Naive thymus-derived CD8-positive, alpha-beta T cell (primary cell): Measurements from ENCODE around the gene AP1M1. TPM values are rescaled to one million over a fixed set of nuclear protein-coding genes. Genes with fewer than 3 reads are reported as not detected.

Source experiments
- ATAC-seq, 2 donors: fragments of 150-1000 bp; cut with Tn5 transposase in 1 of 2; sonication (Bioruptor Pico), chemical (Tn5 transposase) in 1 of 2; 1 replicate in 1 of 2; 2 replicates in 1 of 2; pipeline ENCODE4 v1.10.0; 2021; ENCODE audit warnings: mild to moderate bottlenecking in 2 of 2, moderate library complexity in 2 of 2
- POLR2A ChIA-PET: fragments of 350-600 bp; sonication (Branson Sonifier 250); formaldehyde crosslinking; loops from one replicate; lab custom pipeline; 2021; ENCODE audit warnings: antibody characterized with exemption; lab: Charles Lee
- DNase-seq, 10 donors: peaks; one replicate each; pipeline versions ENCODE4 v3.0.0 to v3.0.0-alpha.2; 2020 to 2022
- H3K27ac Mint-ChIP-seq, 10 donors: one replicate each; pipeline ENCODE4 v1.8.0; 2020 to 2022; ENCODE audit warnings: mild to moderate bottlenecking in 10 of 10, mixed read lengths in 10 of 10, moderate library complexity in 4 of 10, inconsistent platforms in 1 of 10
- H3K27me3 Mint-ChIP-seq, 5 donors: one replicate each; pipeline ENCODE4 v1.8.0; 2021 to 2022; ENCODE audit warnings: mixed read lengths in 5 of 5
- H3K36me3 Mint-ChIP-seq, 3 donors: one replicate each; pipeline ENCODE4 v1.8.0; 2020 to 2022; ENCODE audit warnings: mixed read lengths in 3 of 3, mild to moderate bottlenecking in 2 of 3, inconsistent platforms in 1 of 3
- H3K4me1 Mint-ChIP-seq, 4 donors: one replicate each; pipeline ENCODE4 v1.8.0; 2021 to 2022; ENCODE audit warnings: mixed read lengths in 4 of 4
- H3K4me3 Mint-ChIP-seq, 10 donors: one replicate each; pipeline ENCODE4 v1.8.0; 2020 to 2022; ENCODE audit warnings: mild to moderate bottlenecking in 10 of 10, mixed read lengths in 10 of 10, moderate library complexity in 6 of 10, inconsistent platforms in 1 of 10
- H3K9me3 Mint-ChIP-seq, 9 donors: one replicate each; pipeline ENCODE4 v1.8.0; 2020 to 2022; ENCODE audit warnings: mixed read lengths in 9 of 9, mild to moderate bottlenecking in 3 of 9, inconsistent platforms in 1 of 9, moderate library complexity in 1 of 9
- polyA plus RNA-seq, 3 donors: library from polyadenylated mRNA; unstranded; fragments of 300-500 nt; fragmentation: Illumina TruSeq; gene quantifications; one replicate each; pipeline ENCODE4 v1.2.3, GENCODE V29; 2021
- total RNA-seq, 8 experiments: library from RNA in 2 of 8; stranded (reverse) in 2 of 8; gene quantifications; one replicate each; pipeline ENCODE4 v1.2.3 and lab custom pipeline; 2021 to 2026

AP1M1 gene
- total and polyA plus RNA-seq, 5 experiments from 2014 or later = 151 to 288 (median 195) TPM

GRCh38 chr19:16259385-16260159, 61.9 kb downstream of the AP1M1 start:
- POLR2A ChIA-PET = interaction anchor here (0.9 to 4.9 kb wide), 5 partner anchors 8 to 108 kb away, joined by 3 to 32 read pairs (median 4); partner anchors contain the start of gene KLF2

GRCh38 chr19:16260160-16260811, 62.6 kb downstream of the AP1M1 start:
- no peak overlapping the region for H3K4me3 Mint-ChIP-seq
- peak overlapping the region in 4 of 10 donors; percentile 29 to 74 (median 54) for H3K27ac Mint-ChIP-seq
- POLR2A ChIA-PET = interaction anchor here (0.9 to 4.9 kb wide), 3 partner anchors 9 to 107 kb away, joined by 3 to 32 read pairs (median 8); partner anchors contain the start of gene KLF2
- ATAC-seq = no peak
- no peaks in the 10 kb centered on the region for H3K36me3 Mint-ChIP-seq
- H3K27me3 Mint-ChIP-seq = no peaks in the 10 kb centered on the region
- H3K4me1 Mint-ChIP-seq = peaks cover 24 to 76% (median 57%) of the 10 kb centered on the region in 4 donors
- DNase-seq = no peak
- H3K9me3 Mint-ChIP-seq = no peaks in the 10 kb centered on the region

More at GRCh38 chr19:16259385-16260159, 61.9 kb downstream of the AP1M1 start:
- DNase-seq (no peak), ATAC-seq (peak in 1 of 2 donors; percentile 25)
- Mint-ChIP-seq H3K4me1 (peaks cover 22 to 72% (median 56%) of the 10 kb centered on the region in 4 donors), H3K27ac (peak overlapping the region in 4 of 10 donors; percentile 43 to 72 (median 63)), H3K27me3 (no peaks in the 10 kb centered on the region), H3K9me3 (no peaks in the 10 kb centered on the region), H3K36me3 (no peaks in the 10 kb centered on the region), H3K4me3 (peak overlapping the region in 3 of 10 donors; percentile 24 to 60 (median 33))

GRCh38 chr19:16260812-16261161, 63.1 kb downstream of the AP1M1 start:
- Mint-ChIP-seq H3K4me1 (peaks cover 24 to 79% (median 58%) of the 10 kb centered on the region in 4 donors), H3K27ac (peak overlapping the region in 9 of 10 donors; percentile 27 to 85 (median 57)), H3K9me3 (no peaks in the 10 kb centered on the region), H3K36me3 (no peaks in the 10 kb centered on the region), H3K27me3 (no peaks in the 10 kb centered on the region), H3K4me3 (peak overlapping the region in 4 of 10 donors; percentile 46 to 84 (median 64))
- POLR2A ChIA-PET = interaction anchor here (0.9 to 4.9 kb wide), 4 partner anchors 13 to 106 kb away, joined by 4 to 32 read pairs (median 6); partner anchors contain the start of gene KLF2
- ATAC-seq (no peak), DNase-seq (no peak)

GRCh38 chr19:16261584-16262368, 64.1 kb downstream of the AP1M1 start:
- Mint-ChIP-seq H3K27ac (peak overlapping the region; percentile 27 to 89 (median 76)), H3K36me3 (no peaks in the 10 kb centered on the region), H3K4me3 (peak overlapping the region; percentile 54 to 84 (median 74)), H3K27me3 (no peaks in the 10 kb centered on the region), H3K4me1 (peaks cover 29 to 85% (median 64%) of the 10 kb centered on the region in 4 donors), H3K9me3 (no peaks in the 10 kb centered on the region)
- no peak for ATAC-seq
- DNase-seq = no peak
- POLR2A ChIA-PET = interaction anchor here (0.7 to 4.9 kb wide), 11 partner anchors 14 to 121 kb away, joined by 3 to 32 read pairs (median 5); partner anchors contain the start of gene KLF2

- Mint-ChIP-seq H3K27ac (peak overlapping the region in 9 of 10 donors; percentile 27 to 89 (median 73)), H3K4me3 (peak overlapping the region in 9 of 10 donors; percentile 48 to 84 (median 71)), H3K36me3 (no peaks in the 10 kb centered on the region), H3K4me1 (peaks cover 32 to 86% (median 70%) of the 10 kb centered on the region in 4 donors), H3K27me3 (no peaks in the 10 kb centered on the region), H3K9me3 (no peaks in the 10 kb centered on the region)
- no peak for ATAC-seq
- POLR2A ChIA-PET = interaction anchor here (0.8 to 4.9 kb wide), 12 partner anchors 11 to 426 kb away, joined by 3 to 32 read pairs (median 5); partner anchors contain the start of gene KLF2
- no peak for DNase-seq
Measured at GRCh38 chr19:16262618-16263017, 64.9 kb downstream of the AP1M1 start.

GRCh38 chr19:16263141-16263761, 65.5 kb downstream of the AP1M1 start:
- no peak for ATAC-seq
- POLR2A ChIA-PET = interaction anchor here (0.6 to 4.9 kb wide), 15 partner anchors 12 to 427 kb away, joined by 3 to 32 read pairs (median 5); partner anchors contain the start of gene KLF2
- H3K27me3 Mint-ChIP-seq = no peaks in the 10 kb centered on the region
- H3K27ac Mint-ChIP-seq = peak overlapping the region in 6 of 10 donors; percentile 27 to 88 (median 78)
- H3K4me3 Mint-ChIP-seq = peak overlapping the region in 7 of 10 donors; percentile 4 to 84 (median 62)
- no peaks in the 10 kb centered on the region for H3K36me3 Mint-ChIP-seq
- H3K9me3 Mint-ChIP-seq = no peaks in the 10 kb centered on the region
- DNase-seq = no peak
- H3K4me1 Mint-ChIP-seq = peaks cover 32 to 85% (median 72%) of the 10 kb centered on the region in 4 donors

- H3K27ac Mint-ChIP-seq = peak overlapping the region in 9 of 10 donors; percentile 18 to 90 (median 76)
- POLR2A ChIA-PET = interaction anchor here (4.8 kb wide), 1 partner anchor 59 kb away, joined by 56 read pairs; the partner anchor contains the start of gene KLF2
- no peaks in the 10 kb centered on the region for H3K36me3 Mint-ChIP-seq
- H3K27me3 Mint-ChIP-seq = no peaks in the 10 kb centered on the region
- no peak for DNase-seq
- peak overlapping the region in 4 of 10 donors; percentile 7 to 51 (median 32) for H3K4me3 Mint-ChIP-seq
- ATAC-seq = no peak
- peaks cover 32 to 84% (median 73%) of the 10 kb centered on the region in 4 donors for H3K4me1 Mint-ChIP-seq
- no peaks in the 10 kb centered on the region for H3K9me3 Mint-ChIP-seq
Measured at GRCh38 chr19:16265205-16265604, 67.5 kb downstream of the AP1M1 start.

- Mint-ChIP-seq H3K36me3 (no peaks in the 10 kb centered on the region), H3K27me3 (no peaks in the 10 kb centered on the region), H3K27ac (peak overlapping the region; percentile 81 to 97 (median 88)), H3K9me3 (no peaks in the 10 kb centered on the region), H3K4me3 (peak overlapping the region in 8 of 10 donors; percentile 34 to 86 (median 73)), H3K4me1 (peaks cover 29 to 78% (median 66%) of the 10 kb centered on the region in 4 donors)
- POLR2A ChIA-PET = interaction anchor here (1.0 to 5.0 kb wide), 7 partner anchors 18 to 110 kb away, joined by 3 to 56 read pairs (median 10); partner anchors contain the start of gene KLF2
- ATAC-seq = peak in 1 of 2 donors; percentile 3
- no peak for DNase-seq
Measured at GRCh38 chr19:16265890-16266585, 68.3 kb downstream of the AP1M1 start.

- Mint-ChIP-seq H3K27me3 (no peaks in the 10 kb centered on the region), H3K27ac (peak overlapping the region; percentile 81 to 97 (median 88)), H3K9me3 (no peaks in the 10 kb centered on the region), H3K4me1 (peaks cover 26 to 72% (median 60%) of the 10 kb centered on the region in 4 donors), H3K36me3 (no peaks in the 10 kb centered on the region), H3K4me3 (peak overlapping the region; percentile 34 to 86 (median 68))
- DNase-seq = peak; percentile 37 to 78 (median 60)
- ATAC-seq = peak; percentile 72 to 76
- POLR2A ChIA-PET = interaction anchor here (1.0 to 5.0 kb wide), 8 partner anchors 18 to 116 kb away, joined by 3 to 56 read pairs (median 8); partner anchors contain the start of gene KLF2
Measured at GRCh38 chr19:16266586-16266942, 68.9 kb downstream of the AP1M1 start.

- Mint-ChIP-seq H3K4me3 (peak overlapping the region in 9 of 10 donors; percentile 19 to 76 (median 67)), H3K36me3 (no peaks in the 10 kb centered on the region), H3K27ac (peak overlapping the region in 8 of 10 donors; percentile 19 to 84 (median 64)), H3K4me1 (peaks cover 15 to 50% (median 40%) of the 10 kb centered on the region in 4 donors), H3K9me3 (no peaks in the 10 kb centered on the region), H3K27me3 (no peaks in the 10 kb centered on the region)
- POLR2A ChIA-PET = interaction anchor here (0.6 to 5.0 kb wide), 17 partner anchors 10 to 832 kb away, joined by 3 to 56 read pairs (median 3); partner anchors contain the start of genes FAM32A and KLF2
- ATAC-seq = peak; percentile 52 to 72
- peak in 9 of 10 donors; percentile 34 to 78 (median 62) for DNase-seq
Measured at GRCh38 chr19:16268676-16269319, 71.1 kb downstream of the AP1M1 start.
